AG04449 (cell line): ENCODE results near the gene DNAAF8.

Experiments used
- CTCF ChIA-PET: fragments of 350-600 bp; formaldehyde crosslinking; extraction: SDS; loops from one replicate; lab custom pipeline; 2021; ENCODE audit warnings: antibody characterized with exemption; lab: Yijun Ruan, JAX
- POLR2A ChIA-PET: fragments of 400-600, 350-600 bp; formaldehyde crosslinking; extraction: SDS; loops from one replicate; lab custom pipeline; 2020; ENCODE audit warnings: antibody characterized with exemption, inconsistent platforms; lab: Yijun Ruan, JAX
- DNase-seq: peaks from one replicate; pipeline ENCODE4 v3.0.0-alpha.2; 2010; ENCODE audit warnings: low read depth, low spot score
- H3K4me3 ChIP-seq: 2 replicates; pipeline ENCODE4 v1.5.1; 2011; ENCODE audit warnings: low read depth, mild to moderate bottlenecking, control low read depth, low read length
- TF ChIP-seq, protein P1 (sequence below): IDR thresholded peaks from one replicate; pipeline ENCODE4 v1.5.1; 2011; ENCODE audit warnings: mild to moderate bottlenecking, moderate library complexity, low read length, control low read depth, inconsistent platforms; ENCODE audit not compliant: insufficient read depth; ENCODE audit errors: missing control alignments

DNAAF8 gene

GRCh38 chr16:4691666-4692412 is 42.5 kb upstream of the DNAAF8 start:
- POLR2A ChIA-PET = no interaction called here
- TF ChIP-seq, protein P1, sequence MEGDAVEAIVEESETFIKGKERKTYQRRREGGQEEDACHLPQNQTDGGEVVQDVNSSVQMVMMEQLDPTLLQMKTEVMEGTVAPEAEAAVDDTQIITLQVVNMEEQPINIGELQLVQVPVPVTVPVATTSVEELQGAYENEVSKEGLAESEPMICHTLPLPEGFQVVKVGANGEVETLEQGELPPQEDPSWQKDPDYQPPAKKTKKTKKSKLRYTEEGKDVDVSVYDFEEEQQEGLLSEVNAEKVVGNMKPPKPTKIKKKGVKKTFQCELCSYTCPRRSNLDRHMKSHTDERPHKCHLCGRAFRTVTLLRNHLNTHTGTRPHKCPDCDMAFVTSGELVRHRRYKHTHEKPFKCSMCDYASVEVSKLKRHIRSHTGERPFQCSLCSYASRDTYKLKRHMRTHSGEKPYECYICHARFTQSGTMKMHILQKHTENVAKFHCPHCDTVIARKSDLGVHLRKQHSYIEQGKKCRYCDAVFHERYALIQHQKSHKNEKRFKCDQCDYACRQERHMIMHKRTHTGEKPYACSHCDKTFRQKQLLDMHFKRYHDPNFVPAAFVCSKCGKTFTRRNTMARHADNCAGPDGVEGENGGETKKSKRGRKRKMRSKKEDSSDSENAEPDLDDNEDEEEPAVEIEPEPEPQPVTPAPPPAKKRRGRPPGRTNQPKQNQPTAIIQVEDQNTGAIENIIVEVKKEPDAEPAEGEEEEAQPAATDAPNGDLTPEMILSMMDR = no peak
- H3K4me3 ChIP-seq = no peak overlapping the region
- DNase-seq = no peak
- CTCF ChIA-PET = interaction anchor here (0.7 to 2.7 kb wide), 5 partner anchors 9 to 265 kb away, joined by 3 to 7 read pairs (median 3); partner anchors contain the start of gene MGRN1

DNA sequence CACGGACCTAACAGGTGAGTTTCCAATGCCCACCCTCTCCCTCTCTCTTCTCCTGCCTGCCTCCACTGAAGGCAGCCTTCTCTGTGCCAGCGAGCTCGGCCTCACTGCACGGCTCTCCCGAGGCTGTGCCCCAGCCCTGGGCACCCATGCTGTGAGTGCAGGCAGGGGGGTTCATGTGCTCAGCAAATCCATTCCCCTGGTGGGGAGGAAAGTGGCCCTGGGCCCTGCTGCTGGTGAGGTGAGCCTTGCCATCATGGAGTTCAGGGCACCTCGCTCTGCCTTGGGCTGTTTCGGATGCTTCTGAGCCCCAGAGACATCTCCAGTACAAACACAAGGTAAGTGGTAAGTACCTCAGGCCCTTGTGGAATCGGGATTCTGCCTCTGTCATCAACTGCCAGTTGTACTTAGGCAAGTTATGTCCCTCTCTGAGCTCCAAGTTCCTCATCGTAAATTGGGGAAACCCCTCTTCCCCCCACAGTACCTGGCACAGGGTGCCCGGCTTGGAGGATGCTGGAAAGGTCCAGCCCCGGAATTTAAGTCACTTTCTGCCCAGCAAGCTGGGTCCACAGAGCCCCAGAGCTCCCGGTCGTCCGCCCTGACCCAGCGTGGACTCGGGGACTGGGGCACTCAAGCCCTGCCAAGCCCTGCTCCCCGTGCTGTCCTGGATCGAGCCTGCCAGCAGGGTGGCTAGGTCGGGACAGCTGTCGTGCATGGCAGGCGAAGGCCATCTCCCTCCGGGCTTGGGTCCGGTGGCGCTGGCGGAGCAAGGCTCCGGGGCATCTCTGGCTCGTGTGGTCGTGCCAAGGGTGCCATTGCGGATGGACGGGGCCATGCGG is 41.7 kb upstream of the DNAAF8 start:
- CTCF ChIA-PET = interaction anchor here (0.5 to 4.5 kb wide), 7 partner anchors 9 to 263 kb away, joined by 3 to 20 read pairs (median 3); no protein-coding TSS in a partner anchor
- TF ChIP-seq, protein P1 = no peak
- no peak for DNase-seq
- peak overlapping the region; percentile 69 for H3K4me3 ChIP-seq
- POLR2A ChIA-PET = interaction anchor here (1.1 kb wide), 1 partner anchor 41 kb away, joined by 4 read pairs; the partner anchor contains the start of genes ANKS3 and DNAAF8

GRCh38 chr16:4693296-4693955 is 40.9 kb upstream of the DNAAF8 start, which contains the start of gene NUDT16L1:
NUDT16L1 (plus strand) TSS chr16:4693562; CDS start chr16:4693727, 165 bp downstream.
- H3K4me3 ChIP-seq = peak within 1 kb of the TSS; percentile 96
- peak; percentile 17 for DNase-seq
- ChIA-PET CTCF (interaction anchor here (1.0 to 4.5 kb wide), 3 partner anchors 43 to 262 kb away, joined by 3 to 20 read pairs (median 4); no protein-coding TSS in a partner anchor), POLR2A (interaction anchor here (1.1 kb wide), 1 partner anchor 41 kb away, joined by 4 read pairs; the partner anchor contains the start of genes ANKS3 and DNAAF8)
- TF ChIP-seq, protein P1 = peak; percentile 55

DNA sequence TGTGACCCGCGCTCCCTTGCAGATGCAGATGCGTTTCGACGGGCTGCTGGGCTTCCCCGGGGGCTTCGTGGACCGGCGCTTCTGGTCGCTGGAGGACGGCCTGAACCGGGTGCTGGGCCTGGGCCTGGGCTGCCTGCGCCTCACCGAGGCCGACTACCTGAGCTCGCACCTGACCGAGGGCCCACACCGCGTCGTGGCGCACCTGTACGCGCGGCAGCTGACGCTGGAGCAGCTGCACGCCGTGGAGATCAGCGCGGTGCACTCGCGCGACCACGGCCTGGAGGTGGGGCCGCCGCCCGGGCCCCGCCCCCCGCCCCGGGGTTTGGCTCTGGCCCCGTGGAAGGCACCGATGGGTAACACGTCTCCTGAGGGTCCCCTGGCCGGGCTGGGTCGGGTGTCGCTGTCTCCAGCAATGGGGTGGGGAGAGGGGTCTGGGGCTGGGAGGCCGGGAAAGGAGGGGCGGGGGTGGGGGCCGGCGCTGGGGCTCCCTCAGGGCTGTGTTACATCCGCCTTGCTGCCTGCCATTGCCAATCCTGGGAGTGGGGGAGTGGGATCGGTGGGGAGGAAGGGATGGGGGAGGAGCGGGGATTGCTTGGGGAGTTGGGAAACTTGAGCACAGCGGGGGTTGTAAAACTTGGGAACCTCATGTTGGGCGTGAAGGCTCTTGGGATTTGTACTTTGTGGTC is 40.2 kb upstream of the DNAAF8 start:
- TF ChIP-seq, protein P1 = no peak
- no peak for DNase-seq
- CTCF ChIA-PET = interaction anchor here (1.0 to 4.5 kb wide), 3 partner anchors 10 to 261 kb away, joined by 3 to 20 read pairs (median 4); no protein-coding TSS in a partner anchor
- POLR2A ChIA-PET = interaction anchor here (0.6 to 1.1 kb wide), 2 partner anchors 12 to 40 kb away, joined by 3 to 4 read pairs; partner anchors contain the start of genes ANKS3 and DNAAF8
- H3K4me3 ChIP-seq = peak overlapping the region; percentile 96

- no peak for DNase-seq
Measured at GRCh38 chr16:4694642-4695451, 39.5 kb upstream of the DNAAF8 start.

More at GRCh38 chr16:4694642-4695451, 39.5 kb upstream of the DNAAF8 start:
- POLR2A ChIA-PET = interaction anchor here (0.6 to 1.6 kb wide), 2 partner anchors 12 to 40 kb away, joined by 3 to 7 read pairs; partner anchors contain the start of genes ANKS3 and DNAAF8
- TF ChIP-seq, protein P1 = no peak
- CTCF ChIA-PET = interaction anchor here (0.8 to 4.5 kb wide), 5 partner anchors 9 to 1948 kb away, joined by 3 to 20 read pairs (median 3); no protein-coding TSS in a partner anchor
- H3K4me3 ChIP-seq = peak overlapping the region; percentile 96
